PC-3 (cell line): ENCODE measurements around the gene LTA4H.

Experiments
- CTCF ChIP-seq: fragments of 300-600 bp; sonication (generic); conservative IDR thresholded peaks from 2 replicates; pipeline ENCODE4 v1.5.1; 2017; ENCODE audit warnings: antibody characterized with exemption, low read depth, mild to moderate bottlenecking, low read length
- EZH2 ChIP-seq: fragments of 300-600 bp; sonication (generic); IDR thresholded peaks from one replicate; pipeline ENCODE4 v1.6.1; 2017; ENCODE audit warnings: antibody characterized with exemption, mild to moderate bottlenecking, low read length; ENCODE audit not compliant: unreplicated experiment
- EZH2phosphoT487 ChIP-seq: fragments of 300-600 bp; sonication (generic); IDR thresholded peaks from 2 replicates; pipeline ENCODE4 v1.6.1; 2018; ENCODE audit warnings: mild to moderate bottlenecking, antibody characterized with exemption, low read length, borderline replicate concordance

- TF ChIP-seq EZH2 = no peak
- no peak for TF ChIP-seq CTCF
- TF ChIP-seq EZH2phosphoT487 = no peak
Measured at GRCh38 chr12:96025518-96025917, 9.9 kb downstream of the LTA4H start.
